ENCODE measurements around the gene SLC25A39.

SLC25A39 gene

DNA sequence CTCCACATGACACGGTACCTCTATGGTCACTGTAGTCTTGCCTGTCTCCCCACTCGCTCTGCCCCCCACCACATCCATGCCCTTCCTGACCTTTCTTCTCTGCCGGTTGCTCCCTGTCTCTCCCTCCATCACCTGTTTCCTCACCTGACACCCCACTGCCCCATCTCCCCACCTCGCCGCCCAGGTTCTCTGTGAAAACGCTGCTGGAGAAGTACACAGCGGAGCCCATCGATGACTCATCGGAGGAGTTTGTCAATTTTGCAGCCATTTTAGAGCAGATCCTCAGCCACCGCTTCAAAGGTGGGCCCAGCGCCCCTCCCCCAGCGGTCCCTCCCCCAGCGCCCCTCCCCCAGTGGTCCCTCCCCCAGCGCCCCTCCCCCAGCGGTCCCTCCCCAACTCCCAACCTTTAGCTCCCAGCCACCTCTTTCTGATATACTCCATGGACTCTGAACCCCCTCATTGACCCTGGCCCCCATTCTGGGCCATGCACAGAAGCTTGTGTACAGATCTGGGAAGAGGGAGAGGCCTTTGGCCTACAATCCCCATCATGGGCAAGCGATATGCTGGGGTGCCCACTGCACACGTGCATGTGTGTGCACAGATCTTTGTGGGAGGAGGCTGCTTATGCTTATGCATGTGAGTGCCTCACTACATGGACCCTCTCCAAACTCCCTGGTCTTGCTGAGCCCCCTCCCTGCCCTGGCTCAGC lies 12.1 kb downstream of the SLC25A39 start:
- DNase-seq (ENCODE audit: low read depth) = no peak

DNA sequence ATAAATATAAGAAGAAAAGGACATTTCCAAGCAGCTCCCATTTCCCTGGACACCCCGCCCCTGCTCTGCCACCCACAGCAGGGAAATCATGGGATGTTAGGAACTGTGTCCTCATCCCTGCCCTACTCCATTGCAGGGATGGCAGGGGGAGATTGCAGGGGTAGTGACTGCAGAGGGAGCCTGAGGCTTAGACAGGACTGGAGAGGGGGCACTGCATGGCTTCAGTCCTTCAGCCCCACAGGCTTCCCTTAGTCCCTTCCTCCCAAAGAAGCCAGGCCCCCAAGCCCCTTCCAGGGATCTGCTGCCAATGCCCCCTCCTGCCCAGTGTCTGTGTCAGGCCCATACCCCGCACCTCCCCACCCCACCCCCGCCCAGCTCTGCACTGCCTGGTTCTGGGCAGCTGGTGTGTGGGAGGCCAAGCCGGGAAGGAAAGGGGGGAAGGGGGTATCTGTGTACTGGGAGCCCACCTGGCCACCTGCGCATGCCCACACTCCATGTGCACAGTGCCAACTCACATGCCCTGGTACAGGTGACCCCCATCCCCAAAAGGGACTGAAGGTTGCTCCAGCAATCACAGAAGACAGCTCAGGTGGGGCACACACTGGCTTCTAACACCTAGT lies 13.0 kb downstream of the SLC25A39 start:
- no peak for DNase-seq (ENCODE audit: low read depth)

DNA sequence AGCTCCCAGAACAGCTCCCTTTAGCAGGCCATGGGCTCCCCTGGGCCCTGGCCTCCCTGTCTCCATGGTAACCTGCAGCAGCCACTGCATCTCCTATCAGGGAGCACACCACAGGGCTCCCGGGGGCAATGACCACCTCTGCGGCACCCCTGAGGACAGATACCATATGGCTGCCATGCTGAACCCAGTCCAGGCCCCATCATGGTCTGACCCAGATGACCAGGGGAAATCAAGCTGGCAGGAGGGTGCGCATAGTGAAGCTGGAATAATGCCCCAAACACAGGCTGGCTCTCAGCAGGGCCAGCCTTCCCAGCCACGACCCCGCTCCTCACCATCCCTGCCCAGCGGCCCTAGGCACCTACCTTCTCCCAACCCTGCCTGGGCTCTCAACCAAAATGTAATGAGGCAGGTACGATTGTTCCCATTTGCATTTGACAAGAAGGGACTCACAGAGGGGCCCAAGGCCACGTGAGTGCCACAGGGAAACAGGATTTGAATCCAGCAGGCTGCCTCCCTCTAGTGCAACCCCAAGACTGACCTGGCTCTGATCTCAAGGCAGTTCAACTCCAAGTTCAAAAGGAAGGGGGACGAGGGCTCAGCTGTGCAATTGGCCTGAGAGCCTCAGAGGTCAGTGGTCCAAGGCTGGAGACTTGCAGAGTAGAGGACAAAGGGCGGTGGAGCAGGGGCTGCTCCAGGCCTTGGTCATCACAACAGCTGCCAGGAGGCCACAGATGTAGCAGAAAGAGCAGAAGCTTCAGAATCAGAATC lies 13.8 kb downstream of the SLC25A39 start:
- DNase-seq (ENCODE audit: low read depth) = no peak

DNA sequence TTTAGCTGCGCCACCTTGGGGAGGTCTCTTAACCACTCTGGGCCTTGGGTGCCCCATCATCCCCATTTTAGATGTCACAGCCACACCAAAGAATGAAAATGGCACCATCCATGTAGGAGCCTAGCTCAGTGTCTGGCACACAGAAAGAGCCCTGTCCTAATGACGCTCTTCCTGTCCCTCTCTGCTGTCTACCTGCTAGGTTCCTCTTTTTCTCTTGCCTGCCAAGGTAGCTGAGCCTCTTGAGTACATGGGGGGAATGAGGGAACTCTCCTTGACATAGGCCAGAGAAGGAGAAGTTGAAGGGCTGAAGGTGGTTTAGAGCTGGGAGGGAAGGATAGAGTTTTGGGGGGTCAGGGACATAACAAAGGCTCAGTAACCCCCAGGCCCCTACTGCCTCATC lies 14.4 kb downstream of the SLC25A39 start:
- no peak for DNase-seq (ENCODE audit: low read depth)

DNA sequence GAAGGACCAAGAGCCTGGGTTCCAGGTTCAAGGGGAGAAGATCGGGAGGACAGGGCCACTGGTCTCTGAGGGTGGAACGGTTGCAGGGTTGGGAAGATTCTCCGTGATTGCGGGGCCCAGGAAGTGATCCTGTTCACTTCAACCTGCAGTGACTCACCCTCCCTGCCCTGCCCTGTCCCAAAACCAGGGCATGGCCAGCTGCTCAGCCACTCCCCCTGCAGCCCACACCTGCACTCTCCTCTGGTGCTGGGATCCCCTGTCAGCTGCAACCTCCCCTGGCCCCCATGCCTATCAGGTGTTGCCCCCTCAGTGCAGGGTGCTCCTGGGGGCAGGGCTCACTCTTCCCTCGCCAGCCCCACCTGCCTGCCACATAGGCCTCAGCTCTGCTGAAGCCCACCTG lies 15.2 kb downstream of the SLC25A39 start:
- DNase-seq (ENCODE audit: low read depth) = no peak

DNA sequence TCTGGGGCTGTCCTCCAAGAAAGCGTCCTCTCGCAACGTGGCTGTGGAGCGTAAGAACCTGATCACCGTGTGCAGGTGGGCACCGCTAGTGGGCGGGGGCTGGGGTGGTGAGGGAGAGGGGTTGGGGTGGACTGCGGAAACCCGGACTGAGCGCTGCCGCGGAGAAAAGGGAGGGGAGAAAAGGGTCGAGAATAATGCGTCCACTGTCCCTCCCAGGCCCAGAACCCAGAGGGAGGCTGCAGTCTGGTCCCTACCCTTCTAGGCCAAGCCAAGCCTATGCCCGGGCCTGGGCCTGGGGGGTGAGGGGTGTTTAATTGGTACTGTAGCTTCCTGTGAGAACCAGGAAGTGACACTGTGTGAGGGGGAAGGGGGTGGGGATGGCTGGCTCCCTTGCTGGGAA lies 15.8 kb downstream of the SLC25A39 start:
- no peak for DNase-seq (ENCODE audit: low read depth)

DNA sequence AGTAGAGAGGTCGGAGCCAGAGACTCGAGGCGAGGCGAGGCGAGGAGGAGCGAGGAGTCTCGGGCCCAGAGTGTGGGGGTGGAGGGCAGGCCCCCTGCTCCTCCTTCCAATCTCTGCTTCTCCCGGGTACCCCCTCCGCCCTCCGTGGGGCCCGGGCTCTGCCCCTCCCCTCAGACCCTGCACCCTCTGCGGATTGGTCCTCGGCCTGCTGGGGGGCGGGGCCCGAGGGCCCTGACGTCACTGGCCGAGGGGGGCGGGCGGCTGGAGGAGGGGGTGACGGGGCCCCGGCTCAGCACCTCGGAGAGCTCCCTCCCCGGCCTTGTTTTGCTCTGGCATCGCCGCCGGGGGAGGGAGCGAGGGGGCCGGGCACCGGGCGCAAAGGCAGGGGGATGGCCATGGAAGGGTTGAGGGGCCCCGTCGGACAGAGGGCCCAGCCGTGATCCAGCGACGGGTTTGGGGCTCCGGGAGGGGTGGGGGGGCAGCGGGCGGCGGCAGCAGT lies 16.3 kb downstream of the SLC25A39 start, which contains the start of gene RUNDC3A:
Gene RUNDC3A, plus strand, starts transcription at position 282 of the 499 bp plus-strand sequence. CDS start 232 bp downstream, outside the sequence.
- DNase-seq (ENCODE audit: low read depth) = no peak

DNA sequence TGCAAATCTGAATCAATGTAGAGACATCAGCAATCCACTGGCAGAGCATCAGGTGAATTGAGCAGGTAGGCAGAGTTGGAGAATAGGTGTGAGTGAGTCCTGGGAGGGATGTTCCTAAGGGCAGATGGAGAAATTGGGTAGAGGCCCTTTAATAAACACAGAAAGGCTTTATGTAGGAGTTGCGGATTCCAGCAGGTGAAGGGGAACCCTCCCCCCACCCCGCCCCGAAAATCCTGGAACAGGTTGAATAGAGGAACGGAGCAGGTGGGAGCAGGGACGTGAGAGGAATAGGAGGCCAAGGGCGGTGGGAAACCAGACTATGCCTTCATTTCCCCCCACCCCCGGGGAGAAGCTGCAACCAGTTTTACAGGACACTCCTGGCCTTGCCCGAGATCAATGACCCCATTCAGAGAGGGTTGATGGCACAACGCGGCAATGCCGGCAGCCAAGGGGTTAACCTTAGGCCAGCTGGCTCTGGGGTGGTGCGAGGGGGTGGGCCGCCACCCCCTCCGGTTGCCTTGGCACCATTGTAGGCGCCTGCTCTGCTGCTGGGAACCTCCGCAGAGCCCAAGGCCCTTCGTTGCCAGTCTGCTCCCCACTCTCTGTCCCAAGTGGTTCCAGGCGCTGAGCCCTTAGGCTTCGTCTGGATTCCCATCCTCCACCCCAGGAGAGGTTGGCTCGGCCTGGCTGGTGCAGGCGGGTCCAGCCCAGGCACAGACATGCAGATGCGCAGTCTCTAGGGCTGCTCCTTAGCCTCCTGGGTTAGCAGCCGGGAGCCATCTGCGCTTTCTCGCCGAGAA lies 17.0 kb downstream of the SLC25A39 start:
- DNase-seq (ENCODE audit: low read depth) = no peak

DNA sequence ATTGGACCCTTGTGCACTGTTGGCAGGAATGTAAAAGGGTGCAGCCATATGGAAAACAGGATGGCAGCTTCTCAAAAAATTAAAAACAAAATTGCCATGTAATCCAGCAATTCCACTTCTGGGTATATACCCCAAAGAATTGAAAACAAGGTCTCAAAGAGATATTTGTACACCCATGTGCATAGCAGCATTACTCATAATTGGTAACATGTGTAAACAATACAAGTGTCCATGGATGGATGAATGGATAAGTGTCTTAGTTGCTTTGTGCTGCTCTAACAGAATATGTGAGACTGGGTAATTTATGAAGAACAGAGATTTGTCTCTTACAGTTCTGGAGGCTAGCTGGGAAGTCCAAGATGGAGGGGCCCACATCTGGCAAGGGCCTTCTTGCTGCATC lies 20.0 kb downstream of the SLC25A39 start:
- DNase-seq (ENCODE audit: low read depth) = no peak

DNA sequence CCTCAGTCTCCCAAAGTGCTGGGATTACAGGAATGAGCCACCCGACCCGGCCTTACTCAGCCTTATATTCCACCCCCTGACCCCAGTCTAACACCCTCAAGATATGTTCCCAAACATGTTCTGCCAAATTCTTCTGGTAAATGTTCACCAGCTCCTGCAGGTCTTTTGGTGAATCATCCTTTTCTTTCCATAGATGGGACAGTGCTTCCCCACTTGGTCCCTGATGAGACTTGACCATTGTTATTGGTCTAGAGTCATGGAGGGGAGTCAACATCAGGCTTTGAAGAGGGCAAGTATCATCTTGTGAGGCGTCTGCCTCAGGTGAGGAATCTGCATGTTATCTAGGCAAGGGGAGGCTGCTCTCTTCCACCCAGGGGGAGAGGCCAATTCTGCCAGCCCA lies 26.6 kb downstream of the SLC25A39 start:
- no peak for DNase-seq (ENCODE audit: low read depth)

DNA sequence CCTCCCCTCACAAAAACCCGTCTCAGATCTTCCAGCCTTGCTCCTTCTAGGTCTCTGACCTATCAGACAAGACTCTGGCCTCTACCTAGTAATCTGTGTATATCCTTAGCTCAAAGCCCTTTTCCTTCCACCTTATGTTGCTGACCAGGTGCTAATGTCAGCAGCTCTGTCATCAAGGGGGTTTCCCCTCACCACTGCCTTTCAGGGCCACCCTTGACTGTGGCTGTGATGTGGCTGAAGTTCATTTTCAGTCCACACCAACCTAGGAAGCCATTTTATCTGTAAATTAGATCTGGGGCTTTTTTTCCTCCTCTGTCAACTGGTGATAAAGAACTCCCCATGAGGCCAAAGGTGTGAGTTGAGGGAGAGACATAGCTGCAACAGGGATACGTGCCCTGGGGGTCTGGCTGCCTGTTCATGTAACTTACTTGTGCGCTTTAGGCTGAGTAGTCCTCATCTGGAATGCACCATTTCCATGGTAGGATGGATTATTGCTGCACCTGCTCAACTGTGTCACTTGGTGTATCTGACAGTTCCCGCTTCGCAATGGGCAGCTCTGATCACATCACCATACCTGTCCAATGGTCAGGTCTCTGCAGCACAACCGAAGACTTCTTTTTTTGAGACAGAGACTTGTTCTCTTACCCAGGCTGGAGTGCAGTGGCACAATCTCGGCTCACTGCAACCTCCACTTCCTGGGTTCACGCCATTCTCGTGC lies 31.0 kb downstream of the SLC25A39 start:
- no peak for DNase-seq (ENCODE audit: low read depth)

DNA sequence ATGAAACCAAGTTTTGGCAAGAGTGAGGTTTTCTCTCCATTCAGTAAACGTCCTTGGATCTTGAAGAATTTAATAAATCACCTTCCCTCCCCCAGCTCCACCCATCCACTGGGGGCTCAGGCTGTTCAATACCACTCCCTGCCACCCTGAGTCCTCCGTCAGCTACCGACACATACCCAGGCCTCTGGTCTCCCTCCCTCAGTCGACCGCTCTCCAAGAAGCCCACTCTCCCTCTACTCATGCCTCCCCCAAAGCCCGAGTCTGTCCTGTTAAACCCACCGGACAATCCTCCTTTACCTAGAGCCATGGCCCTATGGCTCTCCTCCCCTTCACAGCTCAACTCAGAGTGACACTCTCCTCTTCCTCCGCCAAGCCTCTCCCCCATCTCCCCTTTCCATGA lies 37.0 kb downstream of the SLC25A39 start:
- DNase-seq (ENCODE audit: low read depth) = no peak

DNA sequence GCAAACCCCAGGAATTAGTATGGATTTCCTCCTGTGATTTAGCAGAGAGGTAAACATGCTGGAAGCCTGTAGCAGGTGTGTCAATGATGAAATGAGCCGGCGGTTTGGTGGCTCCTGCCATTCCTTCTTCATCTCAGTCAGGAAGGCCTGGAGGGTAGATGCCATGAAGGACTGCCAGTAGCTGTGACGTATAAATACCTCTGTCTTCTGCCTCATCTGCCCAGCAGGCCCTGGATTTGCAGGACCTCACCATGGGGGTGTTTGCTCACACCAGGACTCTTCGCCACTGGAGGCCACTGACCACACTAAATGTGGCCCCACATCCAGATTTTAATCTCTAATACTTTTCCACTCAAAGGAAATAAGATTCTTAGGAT lies 40.6 kb downstream of the SLC25A39 start:
- no peak for DNase-seq (ENCODE audit: low read depth)

DNA sequence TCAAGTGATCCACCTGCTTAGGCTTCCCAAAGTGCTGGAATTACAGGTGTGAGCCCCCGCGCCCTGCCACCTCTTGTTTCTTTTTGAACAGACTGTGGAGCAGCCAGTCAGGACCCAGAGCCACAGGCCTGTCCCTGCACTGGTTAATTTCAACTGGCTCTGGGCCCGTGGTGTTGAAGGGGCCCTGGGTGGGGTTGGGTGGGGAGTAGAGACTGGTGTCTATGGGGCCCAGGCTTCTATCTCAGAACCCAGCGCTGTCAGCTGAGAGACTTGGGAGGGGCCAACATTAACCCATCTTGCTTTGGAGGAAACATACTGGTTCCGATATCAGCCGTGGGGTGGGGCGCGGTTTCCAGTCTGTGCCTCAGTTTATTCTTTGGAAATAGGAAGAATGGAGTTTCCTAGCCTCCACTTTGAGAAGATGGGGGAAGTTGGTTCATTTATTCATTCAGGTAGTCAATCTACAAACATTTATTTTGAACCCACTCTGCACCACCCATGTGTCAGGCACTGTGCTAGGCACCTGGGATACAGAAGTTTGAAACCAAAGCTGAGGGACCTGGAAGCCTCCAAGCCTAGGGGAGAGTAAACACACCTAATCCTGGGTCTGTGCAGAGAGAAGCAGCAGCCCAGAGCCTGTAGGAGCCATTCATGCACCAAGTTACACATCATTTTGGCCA lies 41.1 kb downstream of the SLC25A39 start:
- no peak for DNase-seq (ENCODE audit: low read depth)

DNA sequence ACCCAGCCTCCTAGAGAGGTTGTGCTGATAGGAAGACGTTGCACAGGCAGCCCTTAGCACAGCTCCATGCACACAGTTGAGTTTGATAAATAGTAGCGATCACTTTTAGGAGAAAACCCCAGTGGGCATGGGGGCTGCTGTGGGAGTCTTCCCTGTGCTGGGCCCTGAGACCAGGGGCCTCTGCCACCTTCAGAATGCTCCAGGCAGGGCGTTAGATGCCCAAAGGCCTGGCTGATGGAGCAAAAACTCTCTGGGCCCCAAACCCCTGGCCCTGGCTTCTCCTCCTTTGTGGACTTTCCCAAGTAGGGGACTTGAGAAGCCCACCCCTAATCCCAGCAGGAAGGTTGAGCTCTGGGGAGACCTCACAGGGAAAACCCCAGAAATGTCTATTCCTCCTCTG lies 42.4 kb downstream of the SLC25A39 start:
- DNase-seq (ENCODE audit: low read depth) = no peak

DNA sequence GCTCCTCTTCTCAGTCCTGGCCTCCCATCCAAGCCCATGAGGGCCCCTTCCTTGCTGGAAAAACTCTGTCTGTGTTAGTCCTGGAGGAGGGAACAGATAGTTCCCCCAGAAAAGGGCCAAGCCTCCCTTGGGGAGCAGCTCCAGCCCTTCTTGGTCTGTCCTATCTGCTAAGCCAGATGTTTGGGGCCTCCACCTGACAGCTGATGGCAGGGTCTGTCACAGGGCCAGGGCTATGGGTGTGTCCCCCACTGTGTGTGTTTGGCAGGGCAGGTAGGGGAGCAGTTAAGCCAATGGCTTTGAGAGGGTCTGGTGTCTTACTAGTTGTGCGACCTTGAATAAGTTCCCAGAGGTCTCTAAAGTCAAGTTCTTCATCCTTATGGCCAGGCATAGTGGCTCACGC lies 43.1 kb downstream of the SLC25A39 start:
- DNase-seq (ENCODE audit: low read depth) = no peak

DNA sequence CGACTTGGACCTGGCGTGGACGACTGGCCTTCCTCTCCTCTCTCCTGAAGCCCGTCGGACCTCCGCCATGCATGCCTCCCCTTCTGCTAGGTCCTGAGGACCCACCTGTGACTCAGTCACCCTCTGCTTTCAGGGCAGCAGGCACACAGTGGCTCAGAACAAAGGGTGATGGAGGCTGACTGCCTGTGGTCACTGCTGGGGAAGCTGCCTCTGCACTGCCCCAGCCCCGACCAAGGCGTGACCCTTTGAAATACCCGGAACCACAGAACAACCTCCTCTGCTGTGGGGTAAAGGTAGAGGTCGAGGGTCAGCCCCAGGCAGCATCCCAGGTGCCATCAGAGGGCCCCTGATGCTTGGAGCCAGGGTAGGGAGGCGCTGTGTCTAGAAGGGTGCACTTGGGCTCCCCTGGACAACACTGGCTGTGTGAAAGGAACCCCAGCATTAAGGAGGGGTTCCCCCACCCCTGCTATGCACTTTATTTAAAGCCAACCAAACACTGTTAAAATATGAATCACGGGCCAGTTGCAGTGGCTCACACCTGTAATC lies 44.2 kb downstream of the SLC25A39 start:
- no peak for DNase-seq (ENCODE audit: low read depth)

DNA sequence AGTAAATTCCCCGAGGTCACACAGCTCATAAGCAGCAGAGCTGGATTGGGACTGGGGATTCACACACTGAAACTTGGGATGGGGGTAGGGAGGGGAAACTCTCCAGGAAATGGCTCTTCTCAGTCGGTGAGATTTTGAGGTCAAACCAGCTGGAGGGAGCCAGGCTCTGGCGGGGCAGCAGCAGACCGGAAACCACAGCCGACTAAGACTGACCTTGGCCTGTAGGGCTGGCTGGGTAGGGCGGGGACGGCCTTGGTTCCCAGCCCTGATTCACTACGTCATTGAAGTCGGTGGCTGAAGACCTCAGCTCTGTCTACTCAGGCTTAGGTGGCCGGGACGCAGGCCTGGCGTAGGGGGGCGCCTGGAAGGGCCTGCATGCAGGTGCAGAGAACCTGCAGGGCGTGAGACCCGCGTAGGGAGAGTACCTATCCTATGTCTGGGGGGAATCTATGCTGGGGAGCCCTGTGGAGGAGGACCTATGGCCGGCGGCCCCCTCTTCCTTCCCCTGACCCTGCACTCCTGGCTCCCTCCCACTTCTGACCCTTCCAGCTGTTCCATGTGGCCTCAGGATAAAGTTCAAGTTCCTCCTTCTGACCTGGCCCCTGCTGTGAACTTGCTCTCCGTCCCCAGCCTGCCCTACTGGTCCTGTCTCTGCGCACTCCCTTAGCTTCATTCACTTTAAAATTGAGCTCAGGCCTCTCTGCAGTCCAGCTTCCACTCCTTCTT lies 44.8 kb downstream of the SLC25A39 start:
- DNase-seq (ENCODE audit: low read depth) = peak; percentile 31

DNA sequence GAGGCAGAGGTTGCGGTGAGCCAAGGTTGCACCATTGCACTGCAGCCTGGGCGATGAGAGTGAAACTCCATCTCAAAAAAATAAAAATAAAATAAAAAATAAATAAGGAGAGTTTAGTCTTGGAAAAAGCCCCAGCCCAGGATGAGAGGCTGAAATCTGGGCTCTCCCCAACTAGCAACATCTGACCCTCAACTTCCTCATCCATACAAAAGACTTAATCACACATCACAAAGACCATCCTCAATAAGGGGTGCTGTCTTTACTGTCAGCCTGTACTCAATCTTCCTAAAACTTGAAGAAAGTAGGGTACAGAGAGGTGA lies 45.3 kb downstream of the SLC25A39 start:
- DNase-seq (ENCODE audit: low read depth) = no peak

DNA sequence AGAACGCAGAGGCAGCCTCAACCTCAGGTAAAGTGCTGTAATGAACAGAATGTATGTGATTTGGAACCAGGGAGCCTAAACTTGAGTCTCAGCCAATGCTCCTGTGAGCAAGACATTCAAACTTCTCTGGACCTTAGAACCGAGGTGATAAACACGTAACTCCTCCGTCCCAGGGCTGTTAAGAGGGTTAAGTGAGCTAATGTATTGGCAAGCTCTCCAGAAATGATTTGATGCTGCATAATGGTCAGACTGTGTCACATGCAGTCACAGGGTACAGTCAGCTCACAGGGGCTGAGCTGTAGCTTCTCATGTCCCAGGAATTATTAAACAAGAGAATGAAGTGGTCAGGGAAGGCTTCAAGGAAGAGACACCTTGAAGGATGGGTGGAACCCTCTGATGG lies 46.6 kb downstream of the SLC25A39 start:
- DNase-seq (ENCODE audit: low read depth) = no peak
